Lung microvascular endothelial cell (primary cell): Measurements from ENCODE around the gene CLASP2. TPM values are rescaled to one million over a fixed set of nuclear protein-coding genes. Genes with fewer than 3 reads are reported as not detected.
"Not testable (repeated sequence)": the region's sequence is repeated elsewhere in the genome, so short reads cannot be mapped to it uniquely, and the experiment has no call there.

Experiments used
- DNase-seq, 2 donors: peaks; one replicate each; pipeline versions ENCODE4 v3.0.0 to v3.0.0-alpha.2; 2010; ENCODE audit warnings: low read depth in 2 of 2
- total RNA-seq: library from RNA; depleted of rRNA; stranded (reverse); fragments of >200 nt; gene quantifications from 2 replicates; pipeline ENCODE4 v1.2.1, GENCODE V29; 2014

Gene CLASP2
- total RNA-seq, 1 donor from 2014 or later, result 47.6 TPM

DNA sequence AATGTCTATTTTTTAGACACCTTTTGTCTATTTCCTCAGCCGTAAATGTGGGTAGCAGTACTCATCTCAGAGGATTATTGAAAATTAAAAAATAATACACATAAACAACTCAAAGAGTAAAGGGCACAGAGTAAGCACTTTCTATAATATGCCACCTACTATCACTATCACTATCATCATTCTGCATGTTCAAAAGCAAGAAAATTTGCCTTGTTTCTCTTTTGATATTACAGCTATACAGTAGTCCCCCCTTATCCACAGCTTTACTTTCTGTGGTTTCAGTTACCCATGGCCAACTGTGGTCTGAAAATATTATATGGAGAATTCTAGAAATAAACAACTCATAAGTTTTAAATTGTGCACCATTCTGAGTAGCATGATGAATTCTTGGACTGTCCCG, 27.7 kb downstream of the CLASP2 start:
- DNase-seq, result no peak

DNA sequence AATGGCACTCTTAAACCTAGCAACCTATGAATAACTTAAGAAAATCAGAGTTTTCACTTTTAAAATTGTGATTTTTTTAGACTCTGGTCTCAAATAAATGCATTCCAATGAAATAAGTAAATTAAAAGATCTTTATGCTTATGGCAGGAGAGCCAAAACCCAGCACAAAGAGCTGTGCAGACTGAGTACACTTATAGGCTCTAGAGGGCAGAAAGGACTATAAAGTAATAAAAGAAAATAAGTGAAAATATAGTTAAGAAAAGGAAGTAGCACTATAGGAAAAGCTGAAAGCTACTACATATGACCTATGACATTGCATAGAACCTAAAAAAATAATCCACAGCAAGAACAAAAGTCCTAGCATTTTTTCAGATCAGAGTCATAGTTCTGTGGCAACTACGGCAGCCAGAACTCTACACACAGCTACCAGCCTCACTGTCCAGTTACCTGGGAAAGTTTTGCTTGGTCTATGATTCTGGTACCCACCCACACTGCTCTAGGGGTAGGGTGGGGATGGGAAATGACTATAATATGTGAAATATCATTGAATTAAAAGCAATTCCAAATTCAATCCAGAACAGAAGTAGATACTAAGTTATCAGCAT, 30.5 kb downstream of the CLASP2 start:
- peak in 1 of 2 donors; percentile 15 for DNase-seq

DNA sequence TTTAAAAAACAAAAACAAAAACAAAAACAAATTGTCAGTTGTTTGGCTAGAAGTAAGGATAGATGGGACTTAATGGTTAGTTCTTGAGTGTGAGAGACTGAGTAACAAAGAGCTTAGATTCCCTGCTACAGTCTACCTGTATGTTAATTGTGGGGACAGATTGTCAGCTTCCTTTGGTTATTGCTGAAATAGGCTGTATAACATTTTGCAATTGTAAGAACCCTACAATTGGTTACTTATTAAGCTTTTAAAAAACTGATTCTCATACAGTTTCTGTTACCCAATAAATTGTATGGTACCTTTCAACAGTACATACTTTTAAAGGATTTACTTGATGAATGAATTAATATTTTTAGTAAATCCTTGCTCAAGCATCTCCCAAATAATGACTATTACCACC, 35.3 kb downstream of the CLASP2 start:
- DNase-seq, result no peak

DNA sequence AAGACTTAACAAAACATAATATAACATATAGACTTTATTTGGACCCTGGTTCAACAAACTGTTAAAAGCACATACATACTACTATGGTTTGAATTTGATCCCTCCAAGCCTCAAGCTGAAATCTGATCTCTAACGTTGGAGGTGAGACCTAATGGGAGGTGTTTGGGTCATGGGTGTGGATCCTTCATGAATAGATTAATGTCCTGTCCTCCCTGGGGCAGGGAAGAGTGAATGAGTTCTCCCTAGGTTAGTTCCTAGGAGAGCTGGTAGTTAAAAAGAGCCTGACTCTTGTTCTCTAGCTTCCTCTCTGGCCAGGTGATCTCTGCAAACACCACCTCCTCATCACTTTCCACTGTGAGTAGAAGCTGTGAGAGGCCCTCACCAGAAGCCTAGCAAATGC, 36.4 kb downstream of the CLASP2 start:
- DNase-seq, result no peak

- no peak for DNase-seq
These were observed 40.0 kb downstream of the CLASP2 start for GRCh38 chr3:33678073-33678472.

- DNase-seq, result not testable (repeated sequence)
These were observed 44.6 kb downstream of the CLASP2 start for GRCh38 chr3:33673436-33673835.

DNA sequence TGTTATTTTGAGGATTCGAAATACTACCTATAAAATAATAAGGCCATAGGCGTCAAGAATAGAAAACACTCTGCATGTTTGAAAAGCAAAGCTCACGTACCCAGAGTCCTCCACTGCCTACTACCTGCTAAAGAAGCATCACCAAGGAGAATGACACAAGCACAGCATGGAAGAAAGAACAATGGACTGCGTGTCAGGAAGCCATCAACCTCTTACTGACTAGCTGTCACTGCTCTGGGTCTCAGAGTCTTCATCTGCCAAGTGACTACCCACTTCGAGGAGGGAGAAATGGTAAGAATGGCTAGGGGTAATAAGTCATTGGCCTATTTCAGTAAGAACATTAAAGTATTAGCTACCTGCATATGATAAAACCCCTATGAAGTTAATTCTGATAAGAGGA, 49.4 kb downstream of the CLASP2 start:
- no peak for DNase-seq

DNA sequence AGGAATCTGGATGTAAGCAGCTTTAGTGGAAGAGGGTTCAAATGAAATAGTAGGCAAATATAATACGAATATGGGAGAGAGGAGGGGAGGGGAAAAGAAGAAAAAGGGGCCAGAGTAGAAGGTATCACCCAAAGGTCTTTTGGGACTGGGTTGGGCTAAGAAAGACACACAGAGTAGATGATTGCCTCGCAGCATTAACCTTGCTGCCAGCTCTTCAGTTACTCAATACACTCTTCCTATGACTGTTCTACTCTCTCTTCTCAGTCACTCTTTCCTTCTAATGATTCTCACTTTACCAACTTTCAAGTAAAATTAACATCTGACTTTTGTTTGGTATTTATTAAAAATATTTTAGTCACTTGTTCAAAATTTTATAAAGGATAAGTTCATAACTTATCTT, 52.8 kb downstream of the CLASP2 start:
- no peak for DNase-seq

GRCh38 chr3:33664195-33664594, 53.9 kb downstream of the CLASP2 start:
- DNase-seq, result peak; percentile 7 to 84

DNA sequence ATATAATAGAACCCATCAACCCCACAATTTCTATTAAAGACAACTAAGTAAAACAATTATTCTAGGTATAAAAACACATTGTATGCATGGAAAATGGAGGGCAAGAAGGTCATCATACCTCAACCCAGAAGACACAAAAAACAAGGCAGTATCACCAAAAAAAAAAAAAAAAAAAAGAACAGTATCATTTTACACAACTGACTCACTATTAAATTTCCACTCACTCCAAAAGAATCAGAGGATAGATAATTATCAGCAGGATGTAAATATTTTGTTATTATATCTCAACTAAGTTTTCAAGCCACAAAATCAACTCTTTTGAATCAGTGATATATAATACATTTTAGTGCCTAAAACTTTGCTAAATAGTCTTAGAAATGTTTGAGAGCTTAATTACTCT, 55.0 kb downstream of the CLASP2 start:
- DNase-seq, result no peak

- no peak for DNase-seq
These were observed 58.1 kb downstream of the CLASP2 start for GRCh38 chr3:33659856-33660434.

- DNase-seq, result peak; percentile 81 to 89
These were observed 58.8 kb downstream of the CLASP2 start for GRCh38 chr3:33658991-33659848.

DNA sequence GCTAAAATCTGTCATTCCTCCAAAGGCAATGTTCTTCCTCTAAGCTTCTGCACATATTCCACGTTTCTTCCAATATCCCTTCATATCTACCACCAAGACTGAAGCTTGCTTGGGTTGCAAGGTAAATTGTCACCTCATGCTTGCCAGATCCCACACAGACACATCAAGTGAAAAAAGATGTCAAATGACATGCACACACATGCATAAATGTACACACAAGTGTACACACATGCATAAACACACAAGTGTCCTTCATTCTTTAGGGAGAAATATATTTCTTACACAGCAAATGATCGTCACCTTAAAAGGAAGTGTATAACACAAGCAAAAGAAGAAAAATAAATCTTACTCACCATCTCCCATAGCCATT, 59.4 kb downstream of the CLASP2 start:
- DNase-seq, result no peak

DNA sequence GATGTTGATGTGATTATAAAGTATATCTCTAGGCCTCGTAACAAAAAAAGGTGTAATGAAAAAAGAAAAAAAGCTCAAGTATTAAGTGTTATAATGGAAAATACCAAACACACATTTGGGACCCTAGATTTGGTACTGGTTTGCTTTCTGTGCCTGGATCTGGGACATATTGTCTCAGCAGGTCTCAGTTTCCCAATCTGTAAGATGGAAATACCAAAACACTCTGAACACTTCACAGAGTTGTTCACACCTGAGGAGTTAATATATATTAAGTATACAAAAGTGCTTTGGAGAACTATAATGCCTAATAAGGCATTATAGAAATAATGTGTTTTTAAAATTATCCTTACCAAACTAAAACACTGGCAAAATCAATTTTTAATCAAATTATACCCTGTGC, 60.0 kb downstream of the CLASP2 start:
- no peak for DNase-seq

GRCh38 chr3:33652736-33653135, 65.3 kb downstream of the CLASP2 start:
- DNase-seq, result no peak

- DNase-seq, result not testable (repeated sequence)
These were observed 67.0 kb downstream of the CLASP2 start for GRCh38 chr3:33651101-33651500.

- DNase-seq, result no peak
These were observed 67.6 kb downstream of the CLASP2 start for GRCh38 chr3:33650495-33650894.

DNA sequence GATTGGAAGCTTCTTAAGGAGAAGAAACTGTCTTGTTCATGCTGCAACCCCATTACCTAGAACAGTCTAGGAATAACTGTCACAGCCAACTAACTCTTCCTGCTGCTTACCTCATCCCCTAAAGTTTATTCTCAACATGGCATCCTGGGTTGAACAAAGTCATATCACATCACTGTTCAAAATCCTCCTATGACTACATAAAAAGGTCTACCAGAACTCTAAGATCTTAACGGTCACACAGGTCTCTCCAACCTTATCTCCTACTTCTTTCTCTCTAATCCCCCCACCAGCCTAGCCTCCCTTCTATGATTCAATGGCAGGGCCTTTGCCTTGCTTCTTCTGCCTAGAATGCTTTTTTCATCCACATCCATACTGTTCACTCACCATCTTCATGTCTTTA, 69.3 kb downstream of the CLASP2 start:
- no peak for DNase-seq

GRCh38 chr3:33646406-33646805, 71.6 kb downstream of the CLASP2 start:
- DNase-seq, result no peak

GRCh38 chr3:33645060-33645647, 72.9 kb downstream of the CLASP2 start:
- peak; percentile 8 to 63 for DNase-seq

GRCh38 chr3:33644582-33644981, 73.5 kb downstream of the CLASP2 start:
- DNase-seq, result no peak

DNA sequence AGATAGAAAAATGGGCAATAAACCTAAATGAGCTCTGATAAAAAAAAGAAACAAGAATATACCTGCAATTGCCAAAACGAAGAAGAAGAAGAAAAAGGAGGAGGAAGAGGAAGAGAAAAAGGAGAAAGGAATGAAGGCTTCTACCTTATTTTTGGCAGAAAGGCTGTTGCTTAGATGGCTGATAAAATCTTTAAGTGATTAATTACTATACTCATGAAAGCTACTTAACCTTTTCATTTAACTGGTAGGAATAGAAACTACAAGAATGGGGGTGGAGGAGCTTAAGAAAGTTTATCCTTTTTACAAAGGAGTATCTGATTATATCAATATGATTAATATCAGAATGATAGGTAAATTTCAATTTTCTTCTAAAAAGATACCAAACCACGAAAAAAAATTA, 75.2 kb downstream of the CLASP2 start:
- no peak for DNase-seq
